ENCODE data around the gene ZDHHC21. TPM values are rescaled to one million over a fixed set of nuclear protein-coding genes. Genes with fewer than 3 reads are reported as not detected.

Gene ZDHHC21
- total and polyA plus RNA-seq, 2 donors (not counting 3 experiments of a cell fraction or from before 2014, with no cell fraction given) = 7.2 to 25.9 TPM

DNA sequence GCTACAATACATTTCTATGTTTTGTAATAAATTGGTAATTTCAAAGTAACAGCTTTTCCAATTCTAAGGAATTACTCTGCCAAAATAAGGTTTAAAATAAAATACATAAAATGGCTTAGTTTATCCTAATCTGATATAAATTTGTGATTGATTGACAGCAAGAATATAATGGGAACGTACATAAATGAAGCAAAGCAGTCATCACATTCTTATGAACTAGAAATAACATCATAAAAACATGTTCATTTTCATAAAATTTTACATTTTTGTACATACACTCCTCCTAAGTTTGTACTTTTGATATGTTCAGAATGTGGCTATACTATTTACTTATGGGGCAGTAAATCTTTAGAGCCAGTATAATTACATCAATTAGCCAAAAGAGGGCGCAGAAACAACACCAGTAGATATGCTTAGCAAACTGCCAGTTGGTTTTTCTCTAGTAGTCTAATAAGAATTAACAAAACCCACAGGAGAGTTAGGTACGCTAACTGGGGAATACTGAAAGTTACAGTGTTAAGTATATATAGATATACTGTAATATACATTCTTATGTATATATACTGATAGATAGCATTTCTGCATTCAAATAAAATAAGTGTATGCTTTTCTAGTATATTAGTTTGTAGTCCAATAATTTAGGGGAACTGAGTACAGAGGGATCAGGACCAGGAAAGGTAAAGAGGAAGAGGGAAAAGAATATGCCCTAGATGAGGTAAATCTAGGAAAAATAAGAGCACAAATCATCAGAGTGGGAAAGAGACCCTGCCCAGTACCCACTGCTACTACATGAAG, 76.8 kb downstream of the ZDHHC21 start:
- no TSS peak for BruUV-seq (replicated peaks)
- no peaks in the 10 kb centered on the region for H3K27me3 ChIP-seq (ENCODE audit: control insufficient read depth in 2 of 2, insufficient read depth in 2 of 2, low read length in 2 of 2)
- H3K4me1 ChIP-seq (ENCODE audit: control insufficient read depth, extremely low read depth, insufficient read depth, low read length) = no peaks in the 10 kb centered on the region
- TF ChIP-seq, protein P1, sequence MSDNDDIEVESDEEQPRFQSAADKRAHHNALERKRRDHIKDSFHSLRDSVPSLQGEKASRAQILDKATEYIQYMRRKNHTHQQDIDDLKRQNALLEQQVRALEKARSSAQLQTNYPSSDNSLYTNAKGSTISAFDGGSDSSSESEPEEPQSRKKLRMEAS (IDR thresholded peaks at IDR 0.05; ENCODE audit: insufficient read depth, insufficient read length) = no peak
- TF ChIP-seq CTCF (IDR thresholded peaks at IDR 0.05; ENCODE audit: extremely low read depth in 1 of 2, insufficient read depth in 1 of 2, low read depth in 1 of 2, low read length in 2 of 2) (peak; percentile 37 to 46), GATA2 (IDR thresholded peaks at IDR 0.05; ENCODE audit: insufficient read depth, insufficient read length, low read depth, low read length) (no peak), FOS (IDR thresholded peaks at IDR 0.05; ENCODE audit: borderline replicate concordance, insufficient read depth, low read length) (no peak), POLR2AphosphoS5 (IDR thresholded peaks at IDR 0.05; ENCODE audit: insufficient read depth, low read depth, low read length) (no peak), POLR2A (IDR thresholded peaks at IDR 0.05; ENCODE audit: low read depth, low read length) (no peak)
- H3K36me3 ChIP-seq (ENCODE audit: control insufficient read depth in 2 of 2, extremely low read depth in 1 of 2, insufficient read depth in 2 of 2, low read length in 2 of 2) = peaks cover 0 to 9% of the 10 kb centered on the region in 2 experiments
- H3K9me1 ChIP-seq (replicated peaks; ENCODE audit: control insufficient read depth, extremely low read depth, insufficient read depth, low read length) = no peaks in the 10 kb centered on the region
- no peak overlapping the region for H3K9ac ChIP-seq (replicated peaks; ENCODE audit: extremely low read depth, insufficient read depth, low read length)
- intact Hi-C loops (cut with micrococcal nuclease) = loop anchor here (1.0 to 5.0 kb wide), 6 partner anchors 41 to 521 kb away; partner anchors contain the start of gene ZDHHC21
- no peaks in the 10 kb centered on the region for H3K79me2 ChIP-seq (ENCODE audit: control insufficient read depth, insufficient read depth, low read length)
- no peak overlapping the region for H2AFZ ChIP-seq (ENCODE audit: low read depth, low read length)
- no peak for FAIRE-seq
- peak; percentile 68 for DNase-seq (ENCODE audit: low read depth, low spot score)
- no peak overlapping the region for H3K4me2 ChIP-seq (ENCODE audit: insufficient read depth, low read length)
- H4K20me1 ChIP-seq (replicated peaks; ENCODE audit: control insufficient read depth, extremely low read depth, insufficient read depth, low read length) = no peaks in the 10 kb centered on the region
- H3K27ac ChIP-seq (ENCODE audit: insufficient read depth, low read depth, low read length) = no peak overlapping the region
- no peak overlapping the region for H3K4me3 ChIP-seq (replicated peaks in 1 of 3; ENCODE audit: insufficient read depth in 1 of 3, low read depth in 1 of 3, low read length in 3 of 3)
- CTCF ChIA-PET = interaction anchor here (0.6 to 4.0 kb wide), 14 partner anchors 8 to 266 kb away, joined by 3 to 100 read pairs (median 6); no protein-coding TSS in a partner anchor
- no peaks in the 10 kb centered on the region for H3K9me3 ChIP-seq (replicated peaks; ENCODE audit: control insufficient read depth, insufficient read depth, low read length)
- POLR2A ChIA-PET = no interaction called here
- dilution Hi-C loops (cut with MboI; ENCODE audit: extremely low pct_ligation_motif_present, low sequenced_read_pairs) = no loop called here
